Lower lobe of right lung (tissue), 2 donors: Measurements from ENCODE around the gene MAP7D2. TPM values are rescaled to one million over a fixed set of nuclear protein-coding genes. Genes with fewer than 3 reads are reported as not detected.

Source experiments
- ATAC-seq, 2 donors: fragments of 200-7000 bp; cut with Tn5 transposase; one replicate each; pipeline ENCODE4 v1.9.1; 2020 to 2022; ENCODE audit warnings: mild to moderate bottlenecking in 2 of 2, moderate library complexity in 2 of 2
- DNase-seq: peaks from one replicate; pipeline ENCODE4 v3.0.0-alpha.2; 2020
- H3K27ac ChIP-seq: fragments of 200-600 bp; one replicate; pipeline ENCODE4 v1.8.0; 2022
- H3K27me3 ChIP-seq: fragments of 200-600 bp; one replicate; pipeline ENCODE4 v1.8.0; 2022; ENCODE audit warnings: low read depth
- H3K36me3 ChIP-seq: fragments of 200-600 bp; one replicate; pipeline ENCODE4 v1.8.0; 2022; ENCODE audit warnings: mild to moderate bottlenecking
- H3K4me1 ChIP-seq: fragments of 200-600 bp; one replicate; pipeline ENCODE4 v1.8.0; 2022
- H3K4me3 ChIP-seq: fragments of 200-600 bp; one replicate; pipeline ENCODE4 v1.8.0; 2022; ENCODE audit warnings: mild to moderate bottlenecking
- H3K9me3 ChIP-seq: fragments of 200-600 bp; one replicate; pipeline ENCODE4 v1.8.0; 2022
- CTCF ChIP-seq: fragments of 200-600 bp; IDR thresholded peaks from one replicate; pipeline ENCODE4 v1.8.0; 2022; ENCODE audit warnings: antibody characterized with exemption, mild to moderate bottlenecking
- intact Hi-C: fragments of 100-400 bp; cut with DNase I; formaldehyde crosslinking; loops from one replicate; pipeline ENCODE4 v1.11.0; 2022
- total RNA-seq: library from RNA; stranded (reverse); fragmentation: NEBNext Ultra II Directional; extraction: Animal tissue kit (Norgen Biotek cat#: 25700); gene quantifications from one replicate; pipeline ENCODE4 v1.2.1, GENCODE V29; 2021
- donor health status: DM: no; HTN: yes; CAD: no; lungs with severe emphysema.

Gene MAP7D2
- total RNA-seq, 1 donor from 2014 or later = 0.35 TPM

GRCh38 chrX:20016616-20016945 lies 100.1 kb downstream of the MAP7D2 start:
- Histone ChIP-seq H3K36me3 (no peaks in the 10 kb centered on the region), H3K4me1 (no peaks in the 10 kb centered on the region), H3K27me3 (no peaks in the 10 kb centered on the region), H3K4me3 (no peak overlapping the region), H3K27ac (no peak overlapping the region), H3K9me3 (no peaks in the 10 kb centered on the region)
- no peak for TF ChIP-seq CTCF
- DNase-seq = no peak
- intact Hi-C loops = no loop called here
- no peak for ATAC-seq

- no peaks in the 10 kb centered on the region for H3K27me3 ChIP-seq
- no peak overlapping the region for H3K4me3 ChIP-seq
- H3K9me3 ChIP-seq = no peaks in the 10 kb centered on the region
- no peak for ATAC-seq
- H3K36me3 ChIP-seq = no peaks in the 10 kb centered on the region
- no peak overlapping the region for H3K27ac ChIP-seq
- TF ChIP-seq CTCF = no peak
- DNase-seq = no peak
- no peaks in the 10 kb centered on the region for H3K4me1 ChIP-seq
- intact Hi-C loops = no loop called here
Observed at GRCh38 chrX:20015945-20016615, 100.6 kb downstream of the MAP7D2 start.

DNA sequence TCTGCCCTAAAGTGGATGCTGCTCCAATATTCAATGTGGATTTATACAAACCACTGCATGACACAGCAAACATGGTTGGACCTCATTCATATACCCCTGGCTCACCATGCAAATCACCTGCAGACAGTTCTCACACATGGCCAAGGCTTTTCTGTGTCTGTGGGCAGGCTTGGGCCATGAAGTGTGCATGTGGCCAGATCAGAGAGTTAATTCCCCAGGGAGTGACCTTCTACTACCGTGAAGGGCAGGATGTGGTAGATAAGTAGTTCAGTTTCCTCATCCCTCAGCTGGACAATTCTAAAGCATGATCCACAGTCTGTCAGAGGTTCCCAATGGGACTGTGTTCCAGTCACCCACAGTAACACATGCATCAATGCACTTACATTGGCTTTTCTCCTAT lies 101.3 kb downstream of the MAP7D2 start:
- Histone ChIP-seq H3K36me3 (no peaks in the 10 kb centered on the region), H3K27ac (no peak overlapping the region), H3K4me1 (no peaks in the 10 kb centered on the region), H3K27me3 (no peaks in the 10 kb centered on the region), H3K9me3 (no peaks in the 10 kb centered on the region), H3K4me3 (no peak overlapping the region)
- intact Hi-C loops = no loop called here
- ATAC-seq (no peak), DNase-seq (no peak)
- no peak for TF ChIP-seq CTCF

GRCh38 chrX:20011608-20012007 lies 105.1 kb downstream of the MAP7D2 start:
- TF ChIP-seq CTCF = no peak

DNA sequence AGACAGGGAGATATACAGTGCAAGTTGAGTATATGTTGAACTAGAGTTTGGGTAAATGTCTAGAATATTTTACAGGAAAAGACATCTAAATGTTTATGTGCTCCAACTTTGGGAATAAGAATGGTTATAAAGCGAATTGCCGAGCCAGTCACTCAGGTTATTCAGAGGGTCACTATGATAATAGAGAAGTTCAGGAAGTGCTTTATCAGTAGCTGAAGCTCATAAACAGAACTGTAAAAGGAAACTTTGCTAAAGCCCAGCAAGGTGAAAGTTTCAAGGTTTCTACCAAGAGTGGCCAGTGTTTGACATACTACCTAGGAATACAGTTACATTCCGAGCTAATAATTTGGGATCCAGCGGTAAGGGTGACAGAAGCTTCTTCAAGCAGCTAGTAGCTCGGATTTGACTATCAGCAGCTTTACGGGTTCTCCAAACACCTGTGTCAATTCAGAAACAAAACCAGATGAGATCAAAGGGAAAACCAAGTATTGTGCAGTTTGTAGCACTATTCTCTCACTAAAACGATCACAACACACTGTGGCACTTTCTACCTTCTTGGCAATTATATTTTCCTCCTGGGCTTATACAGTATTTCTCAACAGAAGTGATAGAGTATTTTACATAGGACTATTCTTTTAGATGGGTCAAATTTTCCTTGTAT lies 108.6 kb downstream of the MAP7D2 start:
- Histone ChIP-seq H3K9me3 (no peaks in the 10 kb centered on the region), H3K27me3 (no peaks in the 10 kb centered on the region), H3K36me3 (no peaks in the 10 kb centered on the region), H3K27ac (no peak overlapping the region), H3K4me1 (no peaks in the 10 kb centered on the region), H3K4me3 (no peak overlapping the region)
- intact Hi-C loops = no loop called here
- no peak for DNase-seq
- ATAC-seq = no peak
- no peak for TF ChIP-seq CTCF

More at GRCh38 chrX:20011608-20012007, 105.1 kb downstream of the MAP7D2 start:
- Histone ChIP-seq H3K27ac (no peak overlapping the region), H3K27me3 (no peaks in the 10 kb centered on the region), H3K9me3 (no peaks in the 10 kb centered on the region), H3K4me3 (no peak overlapping the region), H3K36me3 (no peaks in the 10 kb centered on the region), H3K4me1 (no peaks in the 10 kb centered on the region)
- intact Hi-C loops = no loop called here
- ATAC-seq = no peak
- no peak for DNase-seq
